Choroid plexus epithelial cell (primary cell): ENCODE measurements around the gene GPR119.
"Not testable (repeated sequence)": the region's sequence is repeated elsewhere in the genome, so short reads cannot be mapped to it uniquely, and the experiment has no call there.

ENCODE experiments used
- DNase-seq: peaks from one replicate; pipeline ENCODE4 v3.0.0-alpha.2; 2010; ENCODE audit warnings: low read depth
- H3K4me3 ChIP-seq: 2 replicates; pipeline ENCODE4 v1.5.1; 2011; ENCODE audit warnings: low read depth, mild to moderate bottlenecking, control low read depth, low read length, moderate library complexity
- TF ChIP-seq, protein P1 (sequence below): conservative IDR thresholded peaks from 2 replicates; pipeline ENCODE4 v1.5.1; 2011; ENCODE audit warnings: low read depth, mild to moderate bottlenecking, control low read depth, inconsistent platforms, low read length, moderate library complexity

The GPR119 gene

DNA sequence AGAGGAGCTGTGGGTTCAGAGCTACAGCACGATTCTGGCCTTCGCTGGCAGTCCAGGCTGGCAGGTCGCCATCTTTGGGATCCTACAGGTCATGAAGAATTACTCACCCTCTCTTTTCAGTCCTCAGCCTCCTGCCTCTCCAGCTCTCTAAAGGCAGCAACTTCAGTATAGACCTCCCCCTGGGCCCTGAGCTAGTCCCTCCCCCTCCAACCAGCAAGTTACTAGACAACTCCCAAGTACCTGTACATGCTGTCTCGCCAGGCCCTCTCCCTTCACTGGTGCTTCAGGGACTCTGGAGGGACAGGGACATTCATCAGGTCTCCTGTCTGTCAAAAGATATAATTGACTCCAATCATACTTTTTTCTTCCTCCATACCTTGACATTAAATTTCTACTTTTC lies at the start of gene GPR119:
Gene GPR119 (minus strand): TSS at position 155 of the 400 bp plus-strand sequence. CDS start 227 bp downstream, outside the sequence.
- DNase-seq: no peak
- TF ChIP-seq, protein P1, sequence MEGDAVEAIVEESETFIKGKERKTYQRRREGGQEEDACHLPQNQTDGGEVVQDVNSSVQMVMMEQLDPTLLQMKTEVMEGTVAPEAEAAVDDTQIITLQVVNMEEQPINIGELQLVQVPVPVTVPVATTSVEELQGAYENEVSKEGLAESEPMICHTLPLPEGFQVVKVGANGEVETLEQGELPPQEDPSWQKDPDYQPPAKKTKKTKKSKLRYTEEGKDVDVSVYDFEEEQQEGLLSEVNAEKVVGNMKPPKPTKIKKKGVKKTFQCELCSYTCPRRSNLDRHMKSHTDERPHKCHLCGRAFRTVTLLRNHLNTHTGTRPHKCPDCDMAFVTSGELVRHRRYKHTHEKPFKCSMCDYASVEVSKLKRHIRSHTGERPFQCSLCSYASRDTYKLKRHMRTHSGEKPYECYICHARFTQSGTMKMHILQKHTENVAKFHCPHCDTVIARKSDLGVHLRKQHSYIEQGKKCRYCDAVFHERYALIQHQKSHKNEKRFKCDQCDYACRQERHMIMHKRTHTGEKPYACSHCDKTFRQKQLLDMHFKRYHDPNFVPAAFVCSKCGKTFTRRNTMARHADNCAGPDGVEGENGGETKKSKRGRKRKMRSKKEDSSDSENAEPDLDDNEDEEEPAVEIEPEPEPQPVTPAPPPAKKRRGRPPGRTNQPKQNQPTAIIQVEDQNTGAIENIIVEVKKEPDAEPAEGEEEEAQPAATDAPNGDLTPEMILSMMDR: no peak
- no peak within 1 kb of the TSS for H3K4me3 ChIP-seq

DNA sequence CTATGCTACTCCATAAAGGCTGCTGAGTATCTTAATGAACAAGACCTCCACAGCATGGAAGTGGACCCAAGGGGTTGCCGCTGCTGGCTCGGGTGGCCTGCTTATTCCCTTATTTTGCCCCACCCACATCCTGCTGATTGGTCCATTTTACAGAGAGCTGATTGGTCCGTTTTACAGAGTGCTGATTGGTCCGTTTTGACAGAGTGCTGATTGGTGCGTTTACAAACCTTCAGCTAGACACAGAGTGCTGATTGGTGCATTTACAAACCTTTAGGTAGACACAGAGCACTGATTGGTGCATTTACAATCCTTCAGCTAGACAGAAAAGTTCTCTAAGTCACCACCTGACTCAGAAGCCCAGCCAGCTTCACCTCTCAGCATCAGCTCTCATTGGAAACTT lies 43.8 kb upstream of the GPR119 start:
- H3K4me3 ChIP-seq, DNase-seq: not testable (repeated sequence)

DNA sequence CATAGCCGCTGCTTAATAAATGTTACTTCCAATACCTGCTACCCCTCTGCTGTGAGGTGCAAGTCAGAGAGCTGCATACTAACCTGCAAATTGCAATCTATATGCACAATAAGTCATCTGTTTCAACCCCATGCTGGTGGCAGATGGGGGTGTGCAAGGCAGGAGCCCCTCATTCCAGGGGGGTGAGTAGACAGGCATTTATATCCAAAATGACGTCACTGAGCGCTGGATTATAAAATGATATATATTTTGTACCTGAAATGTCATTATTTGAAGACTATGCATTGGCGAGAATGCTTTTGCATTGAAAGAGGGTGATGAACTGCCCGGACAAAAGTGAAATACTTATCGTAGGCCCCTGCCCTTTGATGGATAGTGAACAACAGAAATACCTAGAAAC lies 41.1 kb upstream of the GPR119 start:
- DNase-seq: no peak
- no peak overlapping the region for H3K4me3 ChIP-seq
- TF ChIP-seq, protein P1: no peak

DNA sequence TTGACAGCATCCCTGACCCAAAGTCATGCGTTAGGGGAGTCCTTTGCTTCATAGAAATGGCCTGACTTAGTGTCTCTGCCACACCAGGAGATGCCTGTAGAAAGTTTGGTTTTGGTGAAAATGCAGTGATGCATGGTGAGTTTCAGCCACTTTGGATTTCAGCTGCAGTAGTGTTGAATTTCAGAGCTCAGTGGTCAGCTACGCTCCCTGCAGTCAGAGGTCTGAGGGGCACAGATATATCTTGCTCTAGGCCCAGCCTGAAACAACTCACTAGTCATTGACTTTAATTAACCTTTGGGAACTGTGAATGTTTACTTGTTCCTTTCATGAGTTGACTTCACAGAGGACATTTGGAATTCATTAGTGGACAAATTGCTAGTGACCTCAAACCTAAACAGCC lies 33.8 kb upstream of the GPR119 start:
- H3K4me3 ChIP-seq: no peak overlapping the region
- DNase-seq: no peak
- TF ChIP-seq, protein P1: no peak

DNA sequence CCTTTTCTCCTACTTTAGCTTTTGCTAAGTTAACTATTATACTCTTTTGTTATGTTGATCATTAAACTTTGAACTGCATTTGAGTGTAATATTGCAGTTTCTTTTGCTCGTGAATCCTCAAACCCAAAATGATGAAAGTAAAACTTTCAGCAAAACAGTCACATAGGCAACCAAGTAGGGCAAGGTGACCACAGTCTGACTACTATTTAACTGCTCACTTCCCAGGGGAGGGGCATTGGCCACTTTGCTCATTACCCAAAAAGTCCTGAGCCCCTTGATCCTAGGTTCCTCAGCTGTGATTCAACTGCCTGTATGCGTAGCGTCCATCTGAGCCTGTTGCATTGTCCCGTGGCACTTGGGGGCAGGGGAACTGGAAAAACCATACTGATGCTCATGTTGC lies 33.3 kb upstream of the GPR119 start:
- no peak for DNase-seq
- TF ChIP-seq, protein P1: no peak

DNA sequence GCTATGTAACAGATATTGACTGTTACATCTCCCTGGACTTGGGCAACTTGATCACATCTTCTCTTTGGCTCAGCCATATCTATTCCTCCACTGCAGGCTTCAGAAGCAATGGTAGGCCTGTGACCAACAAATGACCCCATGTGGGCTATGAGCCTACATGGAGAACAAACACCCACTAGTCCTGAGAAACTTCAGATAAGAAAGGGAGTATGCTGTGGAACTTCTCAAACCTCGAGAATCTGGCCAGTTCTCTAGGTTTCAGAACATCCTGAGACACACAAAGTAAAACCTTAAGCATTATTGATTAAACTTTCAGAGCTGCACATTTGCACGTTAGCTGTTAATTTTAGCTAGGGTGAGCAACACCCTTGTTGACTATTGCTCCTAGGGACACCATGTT lies 32.6 kb upstream of the GPR119 start:
- TF ChIP-seq, protein P1: no peak
- H3K4me3 ChIP-seq: no peak overlapping the region
- no peak for DNase-seq

More for the DNA sequence above, 33.3 kb upstream of the GPR119 start:
- no peak overlapping the region for H3K4me3 ChIP-seq

DNA sequence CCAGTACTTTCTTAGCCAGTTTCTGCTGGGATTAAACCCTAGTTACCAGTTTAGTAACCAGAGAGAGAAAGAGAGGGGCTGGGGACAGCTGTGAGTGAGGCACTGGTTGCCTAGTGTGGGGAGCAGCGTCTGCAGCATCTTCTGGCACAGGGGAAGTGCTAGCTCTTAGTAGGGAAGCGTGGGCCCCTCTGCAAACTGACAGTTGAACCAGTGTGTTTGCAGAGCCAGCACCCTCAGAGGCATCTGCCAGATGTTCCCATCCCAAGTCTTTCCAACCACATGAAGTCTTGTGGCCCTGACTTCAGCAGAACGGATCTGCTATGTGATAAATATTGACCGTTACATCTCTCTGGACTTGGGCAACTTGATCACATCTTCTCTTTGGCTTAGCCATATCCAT lies 31.3 kb upstream of the GPR119 start:
- H3K4me3 ChIP-seq: no peak overlapping the region
- DNase-seq: no peak
- TF ChIP-seq, protein P1: no peak

DNA sequence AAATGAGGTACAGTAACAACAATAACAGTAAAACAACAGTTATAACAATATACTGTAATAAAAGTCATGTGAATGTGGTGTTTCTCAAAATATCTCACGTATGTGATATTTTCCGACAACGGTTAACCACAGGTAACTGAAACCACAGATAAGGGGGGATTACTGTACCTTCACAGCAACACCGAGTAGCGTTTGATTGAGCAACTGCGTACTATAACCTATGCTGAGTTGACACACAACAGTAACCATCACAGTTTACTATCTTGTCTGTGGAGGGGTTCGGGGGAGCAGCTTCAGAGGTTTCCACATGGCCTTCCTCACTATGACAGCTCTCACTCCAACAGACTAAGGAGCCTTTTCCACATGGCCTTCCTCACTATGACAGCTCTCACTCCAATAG lies 29.7 kb upstream of the GPR119 start:
- no peak for DNase-seq
- TF ChIP-seq, protein P1: no peak

More for the DNA sequence above, 29.7 kb upstream of the GPR119 start:
- no peak overlapping the region for H3K4me3 ChIP-seq
